ENCODE measurements around the gene HNRNPD. TPM values are rescaled to one million over a fixed set of nuclear protein-coding genes. Genes with fewer than 3 reads are reported as not detected.

Gene HNRNPD
- polyA plus RNA-seq, 3 donors: 97.6 to 174 (median 149) TPM

DNA sequence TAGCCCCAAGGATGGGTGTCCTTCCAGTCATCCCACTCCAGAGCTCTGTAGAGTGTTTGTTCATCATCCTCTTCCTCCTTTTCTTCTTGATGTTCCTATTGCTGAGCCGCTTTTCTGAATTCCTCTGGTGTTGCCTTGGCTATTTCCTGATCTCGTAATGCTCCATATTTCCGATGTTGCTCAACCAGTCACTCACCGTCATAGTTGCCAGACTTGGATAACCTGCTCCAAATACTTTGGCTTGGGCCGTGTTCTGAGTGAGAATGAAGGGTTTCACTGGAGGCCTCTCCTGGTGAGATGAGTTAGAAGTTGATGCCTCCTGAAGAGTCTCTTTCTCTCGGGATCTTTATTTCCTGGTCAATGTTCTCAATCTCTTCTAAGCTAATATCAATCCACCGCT is 27.8 kb upstream of the HNRNPD start:
- H3K4me3 Mint-ChIP-seq: no peak overlapping the region
- Histone ChIP-seq H3K36me3 (replicated peaks in 1 of 2; ENCODE audit: control insufficient read depth in 1 of 2, insufficient read depth in 2 of 2, low read length in 2 of 2) (no peaks in the 10 kb centered on the region), H3K4me3 (replicated peaks in 1 of 3; ENCODE audit: low read depth in 2 of 3, low read length in 3 of 3) (no peak overlapping the region), H3K4me1 (ENCODE audit: control insufficient read depth in 1 of 2, insufficient read depth in 2 of 2, low read length in 2 of 2) (no peaks in the 10 kb centered on the region), H3K27ac (ENCODE audit: low read depth in 1 of 2, low read length in 2 of 2) (no peak overlapping the region), H3K27me3 (ENCODE audit: control insufficient read depth in 2 of 2, insufficient read depth in 2 of 2, low read length in 2 of 2) (no peaks in the 10 kb centered on the region), H3K79me2 (ENCODE audit: insufficient read depth, low read length) (no peaks in the 10 kb centered on the region), H3K9me3 (replicated peaks in 1 of 2; ENCODE audit: control insufficient read depth in 1 of 2, insufficient read depth in 1 of 2, low read length in 2 of 2) (no peaks in the 10 kb centered on the region), H3K4me2 (replicated peaks; ENCODE audit: extremely low read depth, low read length, poor library complexity, severe bottlenecking) (no peak overlapping the region), H3K9ac (ENCODE audit: insufficient read depth, low read length, poor library complexity, severe bottlenecking) (no peak overlapping the region), H4K20me1 (ENCODE audit: insufficient read depth, low read length) (no peaks in the 10 kb centered on the region), H2AFZ (ENCODE audit: insufficient read depth, low read depth, low read length, poor library complexity, severe bottlenecking) (no peak overlapping the region)
- TF ChIP-seq, protein P1, sequence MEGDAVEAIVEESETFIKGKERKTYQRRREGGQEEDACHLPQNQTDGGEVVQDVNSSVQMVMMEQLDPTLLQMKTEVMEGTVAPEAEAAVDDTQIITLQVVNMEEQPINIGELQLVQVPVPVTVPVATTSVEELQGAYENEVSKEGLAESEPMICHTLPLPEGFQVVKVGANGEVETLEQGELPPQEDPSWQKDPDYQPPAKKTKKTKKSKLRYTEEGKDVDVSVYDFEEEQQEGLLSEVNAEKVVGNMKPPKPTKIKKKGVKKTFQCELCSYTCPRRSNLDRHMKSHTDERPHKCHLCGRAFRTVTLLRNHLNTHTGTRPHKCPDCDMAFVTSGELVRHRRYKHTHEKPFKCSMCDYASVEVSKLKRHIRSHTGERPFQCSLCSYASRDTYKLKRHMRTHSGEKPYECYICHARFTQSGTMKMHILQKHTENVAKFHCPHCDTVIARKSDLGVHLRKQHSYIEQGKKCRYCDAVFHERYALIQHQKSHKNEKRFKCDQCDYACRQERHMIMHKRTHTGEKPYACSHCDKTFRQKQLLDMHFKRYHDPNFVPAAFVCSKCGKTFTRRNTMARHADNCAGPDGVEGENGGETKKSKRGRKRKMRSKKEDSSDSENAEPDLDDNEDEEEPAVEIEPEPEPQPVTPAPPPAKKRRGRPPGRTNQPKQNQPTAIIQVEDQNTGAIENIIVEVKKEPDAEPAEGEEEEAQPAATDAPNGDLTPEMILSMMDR (IDR thresholded peaks at IDR 0.05): no peak
- no peaks in the 10 kb centered on the region for H3K4me1 Mint-ChIP-seq
- no peaks in the 10 kb centered on the region for H3K36me3 Mint-ChIP-seq
- WGBS (ENCODE audit: insufficient coverage): 74% methylated on average over 4 of the region's 7 CpGs
- no peak for DNase-seq
- peaks cover 0 to 2% (median 0%) of the 10 kb centered on the region in 7 donors for H3K9me3 Mint-ChIP-seq
- no peak overlapping the region for H3K27ac Mint-ChIP-seq
- H3K27me3 Mint-ChIP-seq (ENCODE audit: low read depth in 3 of 3): peaks cover 0 to 2% (median 0%) of the 10 kb centered on the region in 3 donors
- intact Hi-C loops (cut with micrococcal nuclease): no loop called here

DNA sequence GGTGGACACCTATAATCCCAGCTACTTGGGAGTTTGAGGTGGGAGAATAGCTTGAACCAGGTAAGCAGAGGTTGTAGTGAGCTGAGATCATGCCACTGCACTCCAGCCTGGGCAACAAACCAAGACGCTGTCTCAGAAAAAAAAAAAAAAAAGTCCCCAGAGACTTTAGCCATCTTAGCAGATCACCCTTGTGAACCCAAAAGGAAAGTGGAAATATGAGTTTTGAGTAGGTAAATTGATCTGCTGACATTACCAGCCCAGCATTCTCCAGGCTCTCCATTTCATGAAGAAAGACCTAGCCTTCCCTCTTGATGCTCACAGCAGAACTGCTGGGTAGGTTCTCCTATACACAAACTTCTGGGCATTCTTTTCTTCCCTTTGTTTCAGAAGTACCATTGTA is 24.5 kb upstream of the HNRNPD start:
- TF ChIP-seq, protein P1 (IDR thresholded peaks at IDR 0.05): no peak
- Histone ChIP-seq H3K27me3 (ENCODE audit: control insufficient read depth in 2 of 2, insufficient read depth in 2 of 2, low read length in 2 of 2) (no peaks in the 10 kb centered on the region), H3K79me2 (ENCODE audit: insufficient read depth, low read length) (no peaks in the 10 kb centered on the region), H3K27ac (ENCODE audit: low read depth in 1 of 2, low read length in 2 of 2) (no peak overlapping the region), H4K20me1 (ENCODE audit: insufficient read depth, low read length) (no peaks in the 10 kb centered on the region), H2AFZ (ENCODE audit: insufficient read depth, low read depth, low read length, poor library complexity, severe bottlenecking) (no peak overlapping the region), H3K4me2 (replicated peaks; ENCODE audit: extremely low read depth, low read length, poor library complexity, severe bottlenecking) (no peak overlapping the region), H3K36me3 (replicated peaks in 1 of 2; ENCODE audit: control insufficient read depth in 1 of 2, insufficient read depth in 2 of 2, low read length in 2 of 2) (no peaks in the 10 kb centered on the region), H3K4me1 (ENCODE audit: control insufficient read depth in 1 of 2, insufficient read depth in 2 of 2, low read length in 2 of 2) (no peaks in the 10 kb centered on the region), H3K9ac (ENCODE audit: insufficient read depth, low read length, poor library complexity, severe bottlenecking) (no peak overlapping the region), H3K4me3 (replicated peaks in 1 of 3; ENCODE audit: low read depth in 2 of 3, low read length in 3 of 3) (no peak overlapping the region), H3K9me3 (replicated peaks in 1 of 2; ENCODE audit: control insufficient read depth in 1 of 2, insufficient read depth in 1 of 2, low read length in 2 of 2) (no peaks in the 10 kb centered on the region)
- WGBS (ENCODE audit: insufficient coverage): no CpG with 5 or more reads among the region's 1 CpG
- DNase-seq: no peak
- Mint-ChIP-seq H3K27me3 (ENCODE audit: low read depth in 3 of 3) (no peaks in the 10 kb centered on the region), H3K9me3 (no peaks in the 10 kb centered on the region), H3K4me3 (no peak overlapping the region), H3K4me1 (no peaks in the 10 kb centered on the region), H3K36me3 (no peaks in the 10 kb centered on the region), H3K27ac (no peak overlapping the region)
- intact Hi-C loops (cut with micrococcal nuclease): no loop called here

Data from CD14-positive monocyte (primary cell).